ENCODE measurements around the gene CPZ.

CPZ gene

DNA sequence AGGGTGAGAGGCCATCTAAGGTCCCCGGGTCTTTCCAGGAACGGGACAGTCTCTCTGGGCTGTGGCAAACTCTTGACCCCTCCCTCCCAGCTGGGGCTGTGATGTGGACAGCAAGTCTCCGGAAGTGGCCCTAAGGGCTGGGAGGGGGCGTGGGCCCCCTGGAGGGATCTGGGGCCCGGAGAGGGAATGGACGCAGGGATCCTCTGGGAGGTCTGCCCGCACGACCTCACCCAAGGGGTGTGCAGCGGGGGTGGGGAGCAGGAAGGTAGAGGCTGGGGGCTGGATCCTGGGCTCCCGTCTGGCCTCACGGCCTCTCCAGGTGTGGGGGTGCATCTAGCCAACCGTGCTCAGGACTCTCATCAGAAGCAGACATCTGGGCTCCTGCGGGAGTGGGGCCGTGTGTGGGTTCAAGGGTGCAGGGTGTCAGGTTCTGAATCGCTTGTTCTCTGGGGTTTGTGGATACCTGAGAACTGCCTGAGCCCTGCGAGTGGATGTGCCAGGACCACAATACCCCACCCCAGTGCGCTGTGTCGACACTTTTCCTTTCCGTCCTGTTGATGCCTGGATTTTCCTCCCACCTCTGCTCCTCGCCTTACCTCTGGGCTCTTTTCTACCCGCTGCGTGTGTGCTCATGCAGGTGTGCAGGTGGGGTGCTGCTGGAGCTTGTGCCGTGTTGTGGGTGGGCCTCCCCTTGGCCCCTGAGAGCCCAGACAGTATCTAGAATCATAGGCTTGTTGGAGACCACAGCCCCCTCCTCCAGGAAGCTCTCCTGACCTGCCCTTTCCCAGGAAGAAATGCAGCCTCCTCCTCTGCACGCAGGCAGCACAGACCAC, 915 bp downstream of the CPZ start:
- in situ Hi-C loops (cut with MboI; ENCODE audit: low sequenced_read_pairs): no loop called here

DNA sequence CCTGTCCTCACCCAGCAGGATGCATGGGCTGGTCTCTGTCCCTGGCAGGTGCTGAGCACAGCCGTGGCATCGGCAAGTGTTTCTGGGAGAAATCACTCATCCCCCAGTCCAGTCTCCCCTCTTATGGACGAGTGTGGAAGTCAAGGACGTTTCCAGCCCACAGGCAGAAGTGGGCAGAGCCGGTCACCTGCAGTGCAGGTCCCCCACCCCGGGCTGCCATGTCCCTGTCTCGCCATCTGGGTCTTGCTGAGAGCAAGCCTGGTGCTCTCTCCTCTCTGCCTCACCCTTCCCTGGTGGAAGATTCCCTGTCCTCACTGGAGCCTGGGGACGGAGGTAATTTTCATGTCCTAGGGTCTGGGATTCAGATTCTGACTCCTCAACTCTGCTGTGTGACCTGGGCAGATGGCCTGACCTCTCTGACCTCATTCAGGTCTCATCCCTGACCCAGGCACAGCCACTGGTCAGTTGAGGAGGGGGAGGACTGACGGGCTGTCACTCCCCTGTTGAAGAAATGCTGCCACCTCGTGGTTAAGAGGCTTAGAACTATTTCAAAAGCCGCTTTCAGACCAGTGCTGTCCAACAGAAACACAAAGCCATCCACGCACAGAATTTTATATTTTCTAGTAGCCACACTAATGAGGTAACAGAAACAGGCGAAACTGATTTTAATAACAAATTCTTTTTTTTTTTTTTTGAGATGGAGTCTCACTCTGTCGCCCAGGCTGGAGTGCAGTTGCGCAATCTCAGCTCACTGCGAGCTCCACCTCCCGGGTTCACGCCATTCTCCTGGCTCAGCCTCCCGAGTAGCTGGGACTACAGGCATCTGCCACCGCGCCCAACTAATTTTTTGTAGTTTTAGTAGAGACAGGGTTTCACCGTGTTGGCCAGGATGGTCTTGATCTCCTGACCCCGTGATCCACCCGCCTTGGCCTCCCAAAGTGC, 1.8 kb downstream of the CPZ start:
- in situ Hi-C loops (cut with MboI; ENCODE audit: low sequenced_read_pairs): no loop called here

DNA sequence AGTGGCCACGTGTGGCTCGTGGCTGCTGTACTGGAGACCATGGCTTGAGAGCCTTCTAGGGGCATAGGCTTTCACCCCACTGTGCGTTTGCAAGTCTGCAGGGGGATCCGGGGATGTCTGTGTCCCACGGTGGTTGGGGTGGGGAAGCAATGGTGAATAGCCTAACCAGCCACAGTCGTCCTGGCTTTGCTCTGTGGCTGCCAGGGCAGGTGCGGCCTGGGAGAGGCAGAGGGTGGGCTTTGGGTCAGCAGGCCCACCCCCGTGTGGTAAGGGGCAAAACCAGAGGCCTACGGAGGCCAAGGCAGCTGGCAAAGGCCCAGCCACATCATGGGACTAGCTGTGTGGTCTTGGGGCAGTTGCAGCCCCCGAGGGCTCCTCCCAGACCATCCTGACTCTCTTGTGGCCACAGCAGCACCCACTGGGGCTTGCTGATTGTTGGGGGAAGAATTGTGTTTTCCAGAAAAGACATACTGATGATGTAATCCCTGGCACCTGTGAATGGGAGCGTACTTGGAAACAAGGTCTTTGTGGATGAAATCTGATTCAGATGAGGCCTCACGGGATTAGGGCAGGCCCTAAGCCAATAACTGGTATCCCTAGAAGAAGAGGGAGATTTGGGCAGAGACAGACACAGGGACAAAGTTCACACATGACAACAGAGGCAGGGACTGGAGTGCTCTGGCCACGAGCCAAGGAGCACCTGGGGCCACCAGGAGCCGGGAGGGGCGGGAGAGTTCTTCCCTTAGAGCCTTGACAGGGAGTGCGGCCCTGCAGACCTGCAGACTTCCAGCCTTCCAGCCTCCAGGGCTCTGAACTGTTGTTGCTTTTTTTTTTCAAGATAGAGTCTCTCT, 2.9 kb downstream of the CPZ start:
- in situ Hi-C loops (cut with MboI; ENCODE audit: low sequenced_read_pairs): no loop called here

DNA sequence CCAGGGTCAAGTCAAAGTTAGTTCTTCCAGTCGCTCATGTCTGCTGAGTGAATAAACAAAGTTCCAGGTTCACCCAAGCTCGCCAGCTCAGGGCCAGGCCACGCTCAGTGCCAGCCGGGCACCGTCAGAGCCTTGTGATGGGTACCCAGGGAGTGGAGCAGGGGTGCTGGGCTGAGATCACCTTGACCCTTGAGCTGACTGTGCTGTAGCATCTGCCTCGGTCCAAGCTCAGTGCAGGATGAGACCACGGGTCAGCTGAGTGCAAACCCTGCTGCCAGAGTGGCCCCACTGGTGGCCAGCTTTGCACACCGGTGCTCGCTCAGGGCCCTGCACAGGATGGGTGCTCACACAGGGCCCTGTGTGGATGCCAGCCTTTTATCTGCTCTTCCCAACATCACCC, 4.3 kb downstream of the CPZ start:
- in situ Hi-C loops (cut with MboI; ENCODE audit: low sequenced_read_pairs): no loop called here

DNA sequence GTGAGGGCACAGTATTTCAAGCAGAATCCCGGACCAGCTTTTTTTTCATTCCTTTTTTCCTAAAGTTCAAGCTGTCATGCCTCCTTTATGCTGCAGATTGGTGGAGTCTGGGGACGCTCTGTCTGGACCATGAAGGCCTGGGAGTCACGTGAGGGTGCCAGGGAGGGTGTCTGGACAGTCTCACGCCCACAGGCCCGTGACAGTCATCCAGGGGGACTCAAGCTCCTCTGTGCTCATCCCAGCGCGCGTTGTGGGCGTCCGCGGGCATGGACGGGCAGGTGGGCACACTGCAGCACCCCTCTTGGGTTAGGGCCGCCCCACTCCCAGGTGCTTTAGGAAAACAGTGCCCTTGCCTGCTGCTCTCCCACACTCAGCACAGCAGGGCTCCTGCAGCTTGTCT, 4.8 kb downstream of the CPZ start:
- in situ Hi-C loops (cut with MboI; ENCODE audit: low sequenced_read_pairs): no loop called here

DNA sequence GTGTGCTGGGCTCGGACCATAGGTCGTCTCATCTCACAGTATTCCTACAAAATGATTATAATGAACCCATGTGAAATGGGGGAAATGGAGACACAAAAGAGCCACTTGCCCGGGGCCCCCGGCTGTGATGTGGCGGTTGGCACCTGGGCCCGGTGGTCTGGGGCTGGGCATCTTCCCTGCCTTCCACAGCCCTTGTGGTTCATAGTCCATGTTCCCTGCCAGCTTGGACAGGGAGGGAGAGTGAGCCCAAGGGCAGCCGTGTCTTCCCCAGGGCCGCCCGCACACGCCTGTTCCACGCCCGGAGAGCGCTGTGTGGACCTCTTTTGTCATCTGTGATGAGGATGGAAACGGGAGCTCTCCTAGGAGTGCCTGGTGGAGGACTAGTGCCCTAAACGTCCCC, 5.2 kb downstream of the CPZ start:
- in situ Hi-C loops (cut with MboI; ENCODE audit: low sequenced_read_pairs): no loop called here

DNA sequence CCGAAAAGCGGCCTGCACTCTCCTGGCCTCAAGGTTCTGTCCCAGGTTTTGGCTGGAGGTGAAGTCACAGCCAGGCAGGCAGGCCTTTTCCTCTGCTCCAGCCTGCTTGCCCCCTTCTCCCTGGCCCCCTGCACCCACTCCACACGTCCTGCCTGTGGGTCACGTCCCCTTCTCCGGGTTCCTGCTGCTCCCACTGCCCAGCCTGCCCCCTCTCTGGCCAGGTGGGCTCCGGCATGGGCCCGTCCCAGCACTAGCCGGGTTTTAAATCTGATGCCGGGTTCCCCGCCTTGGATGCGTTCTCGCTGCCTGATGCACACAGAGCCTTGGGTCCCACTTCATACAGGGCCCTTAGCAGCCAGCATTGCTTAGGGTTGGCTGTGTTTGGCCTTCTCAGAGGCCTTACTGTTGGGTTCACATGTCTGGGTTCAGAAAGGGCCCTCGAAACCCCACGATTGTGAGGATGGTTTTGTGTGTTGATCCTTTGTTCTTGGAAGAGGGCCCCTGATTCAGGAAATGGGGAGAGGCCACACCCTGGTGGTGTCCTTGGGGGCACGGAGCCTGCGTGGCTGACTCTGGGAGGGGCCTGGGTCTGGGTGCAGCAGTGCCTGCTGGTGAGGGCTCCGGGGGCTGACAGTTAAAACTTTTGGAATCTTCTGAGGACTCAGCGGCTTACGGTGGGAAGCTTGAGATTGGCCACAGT, 6.0 kb downstream of the CPZ start:
- in situ Hi-C loops (cut with MboI; ENCODE audit: low sequenced_read_pairs): no loop called here

DNA sequence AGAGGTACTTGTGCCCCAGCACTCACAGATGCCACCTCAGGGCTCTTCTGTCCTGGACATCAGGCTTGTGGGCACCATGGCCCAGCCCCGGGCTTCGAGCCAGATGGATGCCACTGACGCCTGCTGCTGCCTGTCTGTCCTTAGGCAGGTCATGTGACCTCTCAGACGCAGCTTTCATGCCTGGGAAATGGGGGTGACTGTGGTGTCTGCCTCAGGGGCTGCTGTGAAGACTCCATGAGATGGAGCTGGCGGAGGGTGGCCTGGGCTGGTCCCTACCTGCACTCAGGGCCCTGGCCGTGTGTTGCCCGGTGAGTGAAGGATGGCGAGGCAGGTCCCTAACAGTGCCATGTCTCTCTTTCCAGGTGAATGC, 6.5 kb downstream of the CPZ start:
- in situ Hi-C loops (cut with MboI; ENCODE audit: low sequenced_read_pairs): no loop called here

DNA sequence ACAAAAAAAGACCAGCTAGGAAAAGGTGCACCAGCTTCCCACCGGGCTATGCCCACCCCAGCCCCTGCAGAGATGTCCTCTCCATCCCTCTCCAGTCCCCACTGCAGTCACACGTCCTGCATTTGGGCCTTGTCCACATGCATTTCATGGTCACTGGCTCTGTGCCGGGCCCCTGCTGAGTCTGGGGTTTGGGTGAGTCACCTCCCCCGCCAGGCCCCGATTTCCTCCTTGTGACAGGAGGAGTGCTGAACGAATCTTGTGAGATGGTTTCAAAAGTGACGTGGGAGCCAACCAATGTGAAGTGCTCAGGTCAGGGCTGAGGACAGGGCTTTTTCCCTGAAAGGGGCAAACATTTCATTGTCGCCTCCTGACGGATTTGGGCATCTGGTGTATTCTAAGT, 7.1 kb downstream of the CPZ start:
- in situ Hi-C loops (cut with MboI; ENCODE audit: low sequenced_read_pairs): loop anchor here (25.0 kb wide), 1 partner anchor 313 kb away; no protein-coding TSS in a partner anchor

DNA sequence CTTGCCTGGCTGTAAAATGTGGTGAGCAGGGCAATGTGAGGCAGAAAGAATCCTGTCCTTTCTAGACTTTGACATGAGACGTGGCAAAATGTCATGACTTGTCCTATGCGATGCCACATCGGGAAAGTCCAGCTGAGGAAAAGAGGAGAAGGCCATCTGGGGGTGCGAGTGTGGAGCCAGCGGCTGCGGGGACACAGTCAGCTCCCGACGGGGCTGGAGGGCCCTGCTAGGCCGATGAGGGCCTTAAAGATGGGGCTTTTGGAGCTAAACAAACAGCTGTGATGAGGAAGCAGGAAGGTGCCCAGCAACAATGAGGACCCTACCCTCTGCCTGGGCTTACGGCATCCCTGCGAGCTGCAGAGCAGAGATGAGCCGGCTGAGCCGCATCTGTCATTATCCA, 7.7 kb downstream of the CPZ start:
- in situ Hi-C loops (cut with MboI; ENCODE audit: low sequenced_read_pairs): loop anchor here (25.0 kb wide), 1 partner anchor 312 kb away; no protein-coding TSS in a partner anchor

DNA sequence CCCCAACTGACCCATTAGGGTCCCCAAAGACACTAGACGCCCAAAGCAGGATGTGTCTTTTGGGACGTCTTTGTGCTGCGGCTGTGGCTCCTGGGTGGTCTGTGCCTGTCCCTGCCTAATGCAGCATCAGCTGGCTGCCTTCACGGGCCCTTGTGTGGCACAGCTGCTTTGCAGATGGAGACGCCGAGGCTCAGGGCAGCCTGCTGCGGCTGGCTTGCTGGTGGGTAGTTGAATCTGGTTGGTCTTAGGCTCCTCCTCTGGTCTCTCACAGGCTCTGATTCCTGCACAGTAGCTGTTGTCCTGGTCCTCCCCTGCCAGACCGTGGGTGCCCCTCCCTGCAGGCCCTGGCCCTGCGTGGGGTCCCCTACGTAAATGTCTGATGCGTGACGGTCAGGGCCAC, 8.1 kb downstream of the CPZ start:
- in situ Hi-C loops (cut with MboI; ENCODE audit: low sequenced_read_pairs): loop anchor here (25.0 kb wide), 1 partner anchor 312 kb away; no protein-coding TSS in a partner anchor

DNA sequence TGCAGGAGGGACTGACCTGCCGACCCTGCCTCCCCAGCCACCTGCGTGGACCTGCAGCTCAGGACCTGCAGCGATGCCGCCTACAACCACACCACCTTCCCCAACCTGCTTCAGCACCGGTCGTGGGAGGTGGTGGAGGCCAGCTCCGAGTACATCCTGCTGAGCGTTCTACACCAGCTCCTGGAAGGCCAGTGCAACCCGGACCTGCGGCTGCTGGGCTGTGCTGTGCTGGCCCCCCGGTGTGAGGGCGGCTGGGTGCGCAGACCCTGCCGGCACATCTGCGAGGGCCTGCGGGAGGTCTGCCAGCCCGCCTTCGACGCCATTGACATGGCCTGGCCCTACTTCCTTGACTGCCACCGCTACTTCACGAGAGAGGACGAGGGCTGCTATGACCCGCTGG, 8.5 kb downstream of the CPZ start:
- in situ Hi-C loops (cut with MboI; ENCODE audit: low sequenced_read_pairs): loop anchor here (25.0 kb wide), 1 partner anchor 311 kb away; no protein-coding TSS in a partner anchor

DNA sequence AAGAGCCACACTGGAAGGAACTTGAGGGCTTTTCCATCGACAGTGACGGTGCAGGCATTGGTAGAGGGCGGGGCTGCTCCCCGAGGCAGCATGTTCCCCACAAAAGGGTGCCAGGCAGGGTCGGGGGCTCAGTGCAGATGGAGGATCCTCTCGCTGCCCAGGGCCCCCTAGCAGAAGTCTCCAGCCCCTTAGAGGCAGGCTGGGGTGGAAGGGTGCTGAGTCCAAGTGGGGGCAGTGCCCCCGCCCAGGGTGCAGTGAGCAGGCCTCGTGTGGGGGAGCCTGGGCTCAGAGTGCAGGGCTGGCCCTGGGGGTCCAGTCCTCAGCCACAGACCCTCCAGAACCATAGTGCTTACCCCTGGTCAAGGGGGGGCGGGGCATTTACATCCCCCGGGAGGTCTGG, 9.0 kb downstream of the CPZ start:
- in situ Hi-C loops (cut with MboI; ENCODE audit: low sequenced_read_pairs): loop anchor here (25.0 kb wide), 1 partner anchor 311 kb away; no protein-coding TSS in a partner anchor

DNA sequence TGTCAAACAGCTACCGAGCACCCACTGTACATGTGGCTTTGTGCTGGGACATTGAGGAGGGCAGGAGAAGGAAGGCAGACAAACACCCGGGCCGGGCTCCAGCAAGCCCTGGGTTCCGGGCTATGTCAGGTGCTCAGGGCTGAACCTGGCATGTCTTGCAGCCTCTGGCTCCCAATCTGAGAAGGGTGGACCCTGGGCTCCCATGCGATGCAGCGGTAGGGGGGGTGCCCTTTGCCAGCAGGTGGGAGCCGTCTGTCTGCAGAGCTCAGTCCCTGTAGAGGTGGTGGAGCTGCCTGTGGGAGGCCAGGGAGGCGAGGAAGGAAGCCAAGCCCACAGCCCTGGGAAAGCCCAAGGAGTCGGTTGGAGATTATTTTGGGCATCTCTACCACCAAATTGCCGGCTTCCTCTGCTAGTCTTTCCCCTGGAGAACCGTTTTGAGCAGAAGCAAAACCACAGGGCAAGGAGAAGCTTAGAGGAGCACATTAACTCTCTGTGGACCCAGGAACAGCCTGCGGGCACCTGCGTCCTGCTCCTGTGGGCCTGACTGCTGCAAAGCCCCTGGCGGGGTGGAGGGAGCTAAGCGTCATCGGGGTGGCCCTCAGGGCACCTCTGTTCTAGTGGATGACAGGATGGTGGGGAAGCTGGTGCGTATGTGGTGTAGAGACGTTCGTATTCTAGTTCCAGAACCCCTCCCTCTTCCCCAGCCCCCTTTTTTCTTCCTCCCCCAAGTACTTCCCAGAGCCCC, 10.3 kb downstream of the CPZ start:
- in situ Hi-C loops (cut with MboI; ENCODE audit: low sequenced_read_pairs): loop anchor here (25.0 kb wide), 1 partner anchor 309 kb away; no protein-coding TSS in a partner anchor

DNA sequence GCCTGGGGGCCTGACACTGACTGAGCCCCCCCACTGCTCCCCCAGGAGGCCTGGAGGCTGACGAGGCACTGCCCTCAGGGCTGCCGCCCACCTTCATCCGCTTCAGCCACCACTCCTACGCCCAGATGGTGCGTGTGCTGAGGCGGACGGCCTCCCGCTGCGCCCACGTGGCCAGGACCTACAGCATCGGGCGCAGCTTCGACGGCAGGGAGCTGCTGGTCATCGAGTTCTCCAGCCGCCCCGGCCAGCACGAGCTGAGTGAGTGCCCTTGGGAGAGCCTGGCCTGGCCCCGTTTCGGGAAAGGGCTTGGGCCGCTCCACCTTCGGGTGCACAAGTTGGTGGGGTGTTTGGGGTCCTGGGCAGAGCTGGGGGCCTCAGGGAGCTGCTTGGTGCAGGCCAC, 11.4 kb downstream of the CPZ start:
- in situ Hi-C loops (cut with MboI; ENCODE audit: low sequenced_read_pairs): loop anchor here (25.0 kb wide), 1 partner anchor 308 kb away; no protein-coding TSS in a partner anchor

DNA sequence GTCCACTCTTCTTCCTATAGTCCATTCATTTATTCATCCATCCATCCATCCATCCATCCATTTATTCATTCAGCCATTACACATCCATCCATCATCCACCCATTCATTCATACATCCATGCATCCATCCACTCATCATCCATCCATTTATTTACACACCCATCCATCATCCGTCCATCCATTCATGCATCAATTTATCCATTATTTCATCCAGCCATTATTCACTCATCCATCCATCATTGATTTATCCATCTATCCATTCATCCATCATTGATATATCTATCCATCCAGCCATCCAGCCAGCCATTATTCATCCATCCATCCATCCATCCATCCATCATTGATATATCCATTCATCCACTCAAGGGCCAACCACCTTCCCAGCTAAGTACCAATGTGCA, 12.7 kb downstream of the CPZ start:
- in situ Hi-C loops (cut with MboI; ENCODE audit: low sequenced_read_pairs): loop anchor here (25.0 kb wide), 1 partner anchor 307 kb away; no protein-coding TSS in a partner anchor

DNA sequence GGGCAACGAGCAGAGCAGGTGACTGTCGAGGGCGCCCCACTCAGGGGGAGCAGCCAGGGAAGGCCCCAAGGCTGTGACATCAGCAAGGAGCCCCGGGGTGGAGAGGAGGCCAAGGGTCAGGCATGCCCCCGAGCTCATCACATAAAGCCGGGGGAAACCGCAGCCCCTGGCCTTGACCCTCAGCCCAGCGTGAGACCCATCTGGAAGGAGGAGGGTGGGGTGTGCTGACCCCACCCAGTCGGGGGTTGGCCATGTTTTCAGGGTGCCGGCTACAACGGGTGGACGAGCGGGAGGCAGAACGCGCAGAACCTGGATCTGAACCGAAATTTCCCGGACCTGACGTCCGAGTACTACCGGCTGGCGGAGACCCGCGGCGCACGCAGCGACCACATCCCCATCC, 13.9 kb downstream of the CPZ start:
- in situ Hi-C loops (cut with MboI; ENCODE audit: low sequenced_read_pairs): loop anchor here (25.0 kb wide), 1 partner anchor 306 kb away; no protein-coding TSS in a partner anchor

DNA sequence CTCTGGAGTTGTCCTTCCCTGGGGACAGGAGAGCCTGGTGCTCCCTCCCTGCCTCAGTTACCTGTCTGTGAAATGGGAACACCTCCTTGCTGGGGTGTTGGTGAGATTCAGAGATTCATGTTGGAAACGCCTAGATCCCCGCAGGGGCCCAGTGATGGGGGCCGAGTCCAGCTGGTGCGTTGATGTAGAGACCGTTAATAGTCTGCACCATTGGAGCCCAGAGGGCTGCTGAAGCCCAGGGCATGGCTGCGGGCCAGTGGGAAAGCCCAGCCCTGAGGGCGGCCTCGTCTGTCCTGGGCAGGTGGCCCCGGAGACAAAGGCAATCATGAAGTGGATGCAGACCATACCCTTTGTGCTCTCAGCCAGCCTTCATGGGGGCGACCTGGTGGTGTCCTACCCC, 14.4 kb downstream of the CPZ start:
- in situ Hi-C loops (cut with MboI; ENCODE audit: low sequenced_read_pairs): loop anchor here (25.0 kb wide), 1 partner anchor 305 kb away; no protein-coding TSS in a partner anchor
